ENCODE results near the gene PCNX1. TPM values are rescaled to one million over a fixed set of nuclear protein-coding genes. Genes with fewer than 3 reads are reported as not detected.

Gene PCNX1
- total and polyA plus RNA-seq, 2 of the 4 experiments (the other 2 are of a cell fraction) = 15.0 to 43.7 TPM

DNA sequence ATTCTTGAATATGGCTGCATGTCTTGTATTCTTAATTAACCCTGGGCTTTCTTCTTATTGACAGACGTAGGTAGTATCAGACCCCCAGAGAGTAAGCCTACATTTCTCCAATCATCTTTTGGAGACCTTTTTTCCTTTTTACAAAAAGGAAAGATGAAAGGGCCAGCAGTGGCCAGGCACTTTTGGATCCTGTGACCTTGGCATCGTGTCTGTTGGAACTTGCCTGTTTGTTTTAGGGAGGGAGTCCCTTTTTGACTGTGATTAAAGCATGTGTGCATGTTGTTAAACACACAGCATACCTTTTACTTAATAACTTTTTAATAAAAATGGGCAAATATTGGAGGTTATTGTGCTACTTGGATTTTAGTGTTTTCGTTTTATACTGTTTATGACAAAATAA lies 57.2 kb downstream of the PCNX1 start:
- Histone ChIP-seq H3K27me3 (ENCODE audit: control insufficient read depth, insufficient read depth, low read length) (no peaks in the 10 kb centered on the region), H3K4me1 (ENCODE audit: control insufficient read depth, insufficient read depth, low read length) (peaks cover 2% of the 10 kb centered on the region; the same call in 1 of the 2 replicates), H4K8ac (ENCODE audit: low read depth in 2 of 2, low read length in 2 of 2) (no peak overlapping the region), H3K9me3 (ENCODE audit: control insufficient read depth, insufficient read depth, low read length) (no peaks in the 10 kb centered on the region), H3K56ac (ENCODE audit: extremely low read depth, insufficient read depth, low read length) (no peak overlapping the region), H3K23ac (ENCODE audit: low read depth, low read length) (no peak overlapping the region), H2BK120ac (ENCODE audit: low read depth, low read length) (no peak overlapping the region), H2AK5ac (ENCODE audit: low read depth, low read length) (no peak overlapping the region), H2BK20ac (ENCODE audit: low read depth, low read length) (no peak overlapping the region), H3K36me3 (ENCODE audit: control insufficient read depth, insufficient read depth, low read length) (peaks cover 6% of the 10 kb centered on the region), H3K4me2 (ENCODE audit: low read depth, low read length) (no peak overlapping the region), H2AK9ac (replicated peaks; ENCODE audit: low read depth, low read length, poor library complexity) (no peak overlapping the region), H4K5ac (ENCODE audit: low read depth, low read length) (no peak overlapping the region), H3K79me1 (ENCODE audit: low read depth in 1 of 2, low read length in 2 of 2) (peaks cover 18 to 33% of the 10 kb centered on the region in 2 experiments), H3K4me3 (ENCODE audit: insufficient read depth, low read depth, low read length) (no peak overlapping the region), H2BK5ac (ENCODE audit: low read depth, low read length, poor library complexity, severe bottlenecking) (no peak overlapping the region), H3K4ac (ENCODE audit: low read depth, low read length) (no peak overlapping the region), H4K91ac (ENCODE audit: insufficient read depth, low read depth, low read length) (no peak overlapping the region), H4K20me1 (ENCODE audit: insufficient read depth, low read length) (peaks cover 9% of the 10 kb centered on the region; the same call in 1 of the 2 replicates), H3K14ac (replicated peaks; ENCODE audit: low read depth, low read length) (no peak overlapping the region), H2AFZ (replicated peaks; ENCODE audit: low read length, poor library complexity) (no peak overlapping the region), H3K9ac (ENCODE audit: low read depth, low read length) (no peak overlapping the region), H3K9me1 (ENCODE audit: insufficient read depth, low read length) (no peaks in the 10 kb centered on the region), H3K27ac (ENCODE audit: insufficient read depth, low read length) (no peak overlapping the region), H3K18ac (ENCODE audit: low read depth, low read length) (no peak overlapping the region), H2BK15ac (ENCODE audit: low read depth, low read length) (no peak overlapping the region)
- no peak for ATAC-seq (ENCODE audit: low read depth)
- dilution Hi-C loops (cut with HindIII; ENCODE audit: low sequenced_read_pairs, unreplicated experiment) (no loop called here), in situ Hi-C loops (cut with MboI; ENCODE audit: low sequenced_read_pairs) (loop anchor here (25.0 kb wide), 1 partner anchor 352 kb away; the partner anchor contains the start of gene MED6), intact Hi-C loops (cut with micrococcal nuclease) (no loop called here)
- no TSS peak for BruUV-seq (replicated peaks)
- ChIA-PET POLR2A (ENCODE audit: unreplicated experiment) (no interaction called here), CTCF (interaction anchor here (0.6 kb wide), 1 partner anchor 11 kb away, joined by 3 read pairs; no protein-coding TSS in a partner anchor)
- WGBS, 2 experiments (ENCODE audit: extremely low coverage in 2 of 2, insufficient read length in 1 of 2) = no CpG with 5 or more reads among the region's 3 CpGs
- no peak for TF ChIP-seq POLR2A (IDR thresholded peaks at IDR 0.05; ENCODE audit: low read depth, low read length)
- no peak for TF ChIP-seq RAD21 (IDR thresholded peaks at IDR 0.05; ENCODE audit: low read length)
- TF ChIP-seq SMC3 (IDR thresholded peaks at IDR 0.05; ENCODE audit: low read depth, low read length) = no peak
- TF ChIP-seq MXI1 (IDR thresholded peaks at IDR 0.05; ENCODE audit: borderline replicate concordance, low read depth, low read length) = no peak
- TF ChIP-seq, protein P1, sequence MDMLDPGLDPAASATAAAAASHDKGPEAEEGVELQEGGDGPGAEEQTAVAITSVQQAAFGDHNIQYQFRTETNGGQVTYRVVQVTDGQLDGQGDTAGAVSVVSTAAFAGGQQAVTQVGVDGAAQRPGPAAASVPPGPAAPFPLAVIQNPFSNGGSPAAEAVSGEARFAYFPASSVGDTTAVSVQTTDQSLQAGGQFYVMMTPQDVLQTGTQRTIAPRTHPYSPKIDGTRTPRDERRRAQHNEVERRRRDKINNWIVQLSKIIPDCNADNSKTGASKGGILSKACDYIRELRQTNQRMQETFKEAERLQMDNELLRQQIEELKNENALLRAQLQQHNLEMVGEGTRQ (IDR thresholded peaks at IDR 0.05; ENCODE audit: low read depth, low read length) = no peak
- no peak for TF ChIP-seq FOS (IDR thresholded peaks at IDR 0.05; ENCODE audit: low read depth, low read length)
- TF ChIP-seq MAZ (IDR thresholded peaks at IDR 0.05; ENCODE audit: borderline replicate concordance, low read depth, low read length) = no peak
- no peak for TF ChIP-seq BHLHE40 (IDR thresholded peaks at IDR 0.05; ENCODE audit: low read depth, low read length)
- TF ChIP-seq MAFK (IDR thresholded peaks at IDR 0.05; ENCODE audit: low read depth, low read length) = no peak
- TF ChIP-seq NFE2L2 (IDR thresholded peaks at IDR 0.05; ENCODE audit: low read depth, low read length) = no peak
- no peak for TF ChIP-seq RCOR1 (IDR thresholded peaks at IDR 0.05; ENCODE audit: insufficient replicate concordance, low read length)
- no peak for TF ChIP-seq CEBPB (IDR thresholded peaks at IDR 0.05; ENCODE audit: low read depth, low read length)
- no peak for TF ChIP-seq RFX5 (IDR thresholded peaks at IDR 0.05; ENCODE audit: low read depth, low read length)
- TF ChIP-seq CHD1 (IDR thresholded peaks at IDR 0.05; ENCODE audit: low read depth, low read length) = no peak
- TF ChIP-seq, protein P2, sequence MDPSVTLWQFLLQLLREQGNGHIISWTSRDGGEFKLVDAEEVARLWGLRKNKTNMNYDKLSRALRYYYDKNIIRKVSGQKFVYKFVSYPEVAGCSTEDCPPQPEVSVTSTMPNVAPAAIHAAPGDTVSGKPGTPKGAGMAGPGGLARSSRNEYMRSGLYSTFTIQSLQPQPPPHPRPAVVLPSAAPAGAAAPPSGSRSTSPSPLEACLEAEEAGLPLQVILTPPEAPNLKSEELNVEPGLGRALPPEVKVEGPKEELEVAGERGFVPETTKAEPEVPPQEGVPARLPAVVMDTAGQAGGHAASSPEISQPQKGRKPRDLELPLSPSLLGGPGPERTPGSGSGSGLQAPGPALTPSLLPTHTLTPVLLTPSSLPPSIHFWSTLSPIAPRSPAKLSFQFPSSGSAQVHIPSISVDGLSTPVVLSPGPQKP (IDR thresholded peaks at IDR 0.05; ENCODE audit: borderline replicate concordance, low read depth, low read length) = no peak
- TF ChIP-seq, protein P3, sequence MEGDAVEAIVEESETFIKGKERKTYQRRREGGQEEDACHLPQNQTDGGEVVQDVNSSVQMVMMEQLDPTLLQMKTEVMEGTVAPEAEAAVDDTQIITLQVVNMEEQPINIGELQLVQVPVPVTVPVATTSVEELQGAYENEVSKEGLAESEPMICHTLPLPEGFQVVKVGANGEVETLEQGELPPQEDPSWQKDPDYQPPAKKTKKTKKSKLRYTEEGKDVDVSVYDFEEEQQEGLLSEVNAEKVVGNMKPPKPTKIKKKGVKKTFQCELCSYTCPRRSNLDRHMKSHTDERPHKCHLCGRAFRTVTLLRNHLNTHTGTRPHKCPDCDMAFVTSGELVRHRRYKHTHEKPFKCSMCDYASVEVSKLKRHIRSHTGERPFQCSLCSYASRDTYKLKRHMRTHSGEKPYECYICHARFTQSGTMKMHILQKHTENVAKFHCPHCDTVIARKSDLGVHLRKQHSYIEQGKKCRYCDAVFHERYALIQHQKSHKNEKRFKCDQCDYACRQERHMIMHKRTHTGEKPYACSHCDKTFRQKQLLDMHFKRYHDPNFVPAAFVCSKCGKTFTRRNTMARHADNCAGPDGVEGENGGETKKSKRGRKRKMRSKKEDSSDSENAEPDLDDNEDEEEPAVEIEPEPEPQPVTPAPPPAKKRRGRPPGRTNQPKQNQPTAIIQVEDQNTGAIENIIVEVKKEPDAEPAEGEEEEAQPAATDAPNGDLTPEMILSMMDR (conservative IDR thresholded peaks at IDR 0.05; ENCODE audit: low read depth, low read length) = no peak
- DNase-seq = no peak
